GM21717 (cell line): Measurements from ENCODE around the gene PLOD1.
"Not testable (repeated sequence)": the region's sequence is repeated elsewhere in the genome, so short reads cannot be mapped to it uniquely, and the experiment has no call there.

Experiments
- ATAC-seq: cut with Tn5 transposase; IDR thresholded peaks from one replicate; pipeline ENCODE4 v1.9.1; 2021; ENCODE audit warnings: mild to moderate bottlenecking, moderate library complexity; ENCODE audit not compliant: unreplicated experiment

The PLOD1 gene

DNA sequence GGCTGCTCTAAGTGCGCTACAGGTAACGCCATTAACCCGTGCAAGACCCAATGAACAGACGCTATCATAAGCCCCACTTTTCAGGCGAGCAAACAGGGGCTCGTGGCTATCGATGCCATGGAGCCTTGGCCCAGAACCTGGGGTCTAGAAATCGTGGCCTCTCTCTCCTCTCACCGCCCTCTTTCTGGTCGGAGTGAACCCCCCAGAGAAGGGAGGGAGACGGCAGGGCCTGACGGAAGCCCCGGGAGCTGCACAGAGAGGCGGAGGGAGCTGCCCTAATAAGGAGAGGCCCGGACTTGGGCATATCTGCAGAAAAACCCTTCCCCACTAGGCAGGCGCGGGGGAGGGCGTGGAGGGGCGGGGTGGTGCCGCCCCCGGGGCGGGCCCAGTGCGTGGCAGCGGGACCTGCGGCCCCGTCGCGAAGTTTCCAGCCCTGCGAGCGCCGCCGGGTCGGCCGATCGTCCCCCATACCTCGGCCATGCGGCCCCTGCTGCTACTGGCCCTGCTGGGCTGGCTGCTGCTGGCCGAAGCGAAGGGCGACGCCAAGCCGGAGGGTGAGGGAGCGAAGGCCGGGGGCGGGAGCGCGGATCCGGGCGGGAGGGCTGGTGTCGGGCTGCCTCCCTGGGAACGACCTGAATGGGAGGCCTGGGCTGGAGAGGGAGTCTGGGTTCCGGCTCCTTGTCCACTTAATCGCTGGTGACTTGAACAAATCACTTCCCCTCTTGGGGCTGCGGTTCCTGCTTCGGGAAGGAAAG, at the start of gene PLOD1:
PLOD1 (plus strand) TSS at position 416 of the 755 bp plus-strand sequence; CDS start at position 479, 63 bp downstream.
- ATAC-seq: peak; percentile 83

DNA sequence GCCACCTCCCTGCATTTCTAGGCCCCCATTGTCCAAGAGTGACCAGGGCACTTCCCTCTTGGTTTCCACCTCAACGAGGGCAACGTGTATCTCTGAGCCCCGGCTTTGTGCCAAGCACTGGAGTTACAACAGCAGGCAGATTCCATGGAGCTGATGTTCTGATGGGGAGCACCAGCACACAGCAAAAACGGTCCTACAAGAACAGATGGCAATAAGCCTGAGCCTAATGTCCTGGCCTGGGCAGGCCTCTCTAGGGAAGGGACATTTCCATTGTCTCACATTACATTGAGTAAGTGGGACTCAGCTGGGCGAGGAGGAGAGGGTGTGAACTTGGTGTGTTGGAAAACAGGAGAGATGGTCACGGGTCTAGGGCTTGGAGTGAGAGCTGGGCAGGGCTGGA, 48.6 kb upstream of the PLOD1 start:
- no peak for ATAC-seq

GRCh38 chr1:11886986-11887665, 47.4 kb upstream of the PLOD1 start:
- ATAC-seq: no peak

DNA sequence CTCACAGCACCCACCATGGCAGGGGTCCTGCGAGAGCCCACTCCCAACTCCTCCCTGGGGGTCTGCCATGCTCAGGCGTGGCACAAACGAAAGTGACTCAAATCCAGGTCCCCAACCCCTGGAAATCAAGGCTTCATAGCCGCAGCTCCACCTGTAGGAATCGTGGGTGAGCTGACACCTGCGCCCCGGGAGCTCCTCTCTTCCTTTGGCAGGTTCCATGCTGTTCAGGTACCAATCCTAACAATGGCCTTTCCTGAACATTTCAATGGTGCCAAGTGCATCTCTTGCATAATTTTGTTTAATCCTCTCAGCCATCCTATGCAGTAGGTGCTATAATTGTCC, 46.9 kb upstream of the PLOD1 start:
- ATAC-seq: no peak

DNA sequence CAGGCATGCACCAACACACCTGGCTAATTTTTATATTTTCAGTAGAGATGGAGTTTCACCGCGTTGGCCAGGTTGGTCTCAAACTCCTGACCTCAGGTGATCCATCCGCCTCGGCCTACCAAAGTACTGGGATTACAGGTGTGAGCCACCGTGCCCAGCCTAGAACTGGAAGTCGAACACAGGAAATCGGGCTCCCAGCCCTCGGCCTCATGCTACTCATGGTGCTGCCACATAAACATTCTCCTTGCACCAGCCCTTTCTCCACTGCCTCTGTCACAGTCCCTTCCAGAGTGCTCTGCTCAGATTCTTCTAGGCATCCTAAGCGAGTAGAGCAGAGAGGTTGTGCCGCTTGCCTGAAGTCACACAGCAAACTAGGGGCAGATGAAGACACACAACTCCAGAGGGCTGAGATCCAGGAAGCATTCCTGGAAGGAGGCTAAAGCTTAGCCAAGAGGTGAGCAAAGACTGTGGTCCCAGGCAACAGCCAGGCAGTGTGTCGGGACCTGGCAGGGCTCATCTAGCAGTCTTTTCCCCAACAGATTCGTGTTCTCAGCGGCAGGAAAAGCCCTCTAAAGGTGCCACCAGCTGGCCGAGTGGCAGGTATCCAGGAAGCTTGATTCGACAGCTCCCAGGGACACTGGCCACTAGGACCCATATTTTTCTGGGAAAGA, 46.2 kb upstream of the PLOD1 start:
- no peak for ATAC-seq

DNA sequence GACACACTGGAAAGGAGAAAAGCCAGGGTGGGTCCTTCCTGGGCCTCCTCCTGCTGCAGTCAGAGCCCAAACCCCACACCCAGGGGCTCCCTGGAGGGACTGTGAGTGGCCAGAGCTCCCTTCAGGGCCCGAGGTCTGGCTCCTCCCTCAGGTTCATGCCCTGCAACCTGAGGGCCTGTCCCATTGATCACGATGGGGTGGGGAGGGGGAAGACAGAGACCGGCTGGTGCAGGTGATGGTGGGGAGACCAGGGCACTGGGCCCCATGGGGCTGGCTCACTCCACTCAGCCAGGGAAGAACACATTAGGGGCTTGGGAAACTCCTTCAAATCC, 45.7 kb upstream of the PLOD1 start:
- ATAC-seq: no peak

DNA sequence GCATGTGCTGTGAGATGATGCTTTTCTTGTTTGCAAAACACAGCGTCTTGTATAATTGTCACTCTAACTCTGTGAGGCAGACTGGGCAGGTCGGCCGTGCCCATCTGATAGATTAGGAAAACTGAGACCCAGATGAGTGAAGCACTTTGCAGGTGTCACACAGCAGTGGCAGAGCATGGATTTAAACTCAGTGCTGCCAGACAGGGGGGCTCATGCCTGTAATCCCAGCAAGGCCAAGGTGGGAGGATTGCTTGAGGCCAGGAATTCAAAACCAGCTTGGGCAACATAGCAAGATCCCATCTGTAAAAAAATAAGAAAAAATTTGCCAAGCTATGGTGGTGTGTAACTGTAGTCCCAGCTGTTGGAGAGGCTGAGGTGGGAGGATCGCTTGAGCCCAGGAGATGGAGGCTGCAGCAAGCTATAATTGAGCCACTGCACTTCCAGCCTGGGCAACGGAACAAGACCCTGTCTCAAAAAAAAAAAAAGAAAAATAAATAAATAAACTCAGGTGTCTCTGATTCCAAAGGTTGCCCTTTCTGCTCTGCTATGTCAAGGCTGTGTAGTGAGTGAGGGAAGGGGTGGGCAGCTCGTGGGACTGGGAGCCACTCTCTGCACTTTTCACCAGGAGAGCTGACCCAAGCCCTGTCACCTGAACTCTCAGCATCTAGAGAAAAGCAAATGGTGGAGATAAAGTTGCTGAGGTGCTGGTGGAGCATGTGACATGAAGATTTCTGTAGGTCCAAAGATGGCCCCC, 42.9 kb upstream of the PLOD1 start:
- no peak for ATAC-seq

DNA sequence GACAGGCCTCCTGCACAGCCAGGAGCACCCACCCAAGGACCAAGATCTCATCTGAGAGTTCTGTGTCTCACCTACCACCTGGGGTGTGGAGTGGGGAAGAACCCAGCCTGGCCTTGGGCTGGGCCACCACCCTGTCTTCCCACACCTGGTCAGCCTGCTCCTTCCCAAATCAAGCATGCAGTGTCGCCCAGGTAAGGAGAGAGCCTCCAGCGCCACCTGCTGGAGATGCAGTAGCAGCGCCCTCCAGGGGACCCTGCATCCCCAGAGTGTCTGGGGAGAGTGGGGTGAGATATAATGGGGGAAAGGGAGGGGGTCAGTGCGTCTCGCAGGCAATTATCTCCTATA, 40.6 kb upstream of the PLOD1 start:
- ATAC-seq: no peak

GRCh38 chr1:11894501-11894900, 40.0 kb upstream of the PLOD1 start:
- not testable (repeated sequence) for ATAC-seq

DNA sequence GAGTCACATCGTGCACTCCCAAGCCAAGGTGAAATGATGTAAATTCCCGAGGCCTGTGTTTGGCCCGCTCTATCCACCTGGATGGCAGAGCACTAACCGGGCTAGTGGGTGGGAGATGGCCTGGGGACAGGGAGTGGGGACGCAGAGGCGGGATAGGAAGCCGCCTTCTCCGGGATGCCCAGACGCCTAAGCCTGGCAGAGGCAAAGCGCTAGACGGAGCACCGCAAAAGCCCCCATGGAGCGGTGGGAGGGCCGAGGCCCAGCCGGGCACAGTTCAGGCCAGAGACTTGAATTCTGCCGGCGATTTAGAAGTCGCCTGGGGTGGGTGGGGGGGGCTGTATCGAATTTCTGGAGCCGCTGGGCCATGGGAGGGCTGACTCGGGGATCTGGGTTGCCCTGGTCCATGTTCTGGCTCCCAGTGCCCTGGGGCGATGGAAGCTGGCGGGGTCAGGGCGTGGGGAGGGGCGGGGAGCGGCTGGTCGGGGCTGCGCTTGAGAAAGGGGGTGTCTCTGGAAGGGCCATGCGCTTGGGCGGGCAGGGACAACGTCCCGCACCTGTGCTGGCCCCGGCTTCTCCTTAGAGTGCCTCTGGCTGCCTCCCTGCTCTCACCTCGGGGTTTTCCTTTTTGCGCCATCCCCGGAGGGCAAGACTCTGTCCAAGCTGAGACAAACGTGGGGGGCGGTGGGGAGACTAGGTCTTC, 36.3 kb upstream of the PLOD1 start:
- ATAC-seq: no peak

GRCh38 chr1:11898831-11899467, 35.6 kb upstream of the PLOD1 start:
- no peak for ATAC-seq

- ATAC-seq: not testable (repeated sequence)
Measured at GRCh38 chr1:11901446-11901845, 33.1 kb upstream of the PLOD1 start.

DNA sequence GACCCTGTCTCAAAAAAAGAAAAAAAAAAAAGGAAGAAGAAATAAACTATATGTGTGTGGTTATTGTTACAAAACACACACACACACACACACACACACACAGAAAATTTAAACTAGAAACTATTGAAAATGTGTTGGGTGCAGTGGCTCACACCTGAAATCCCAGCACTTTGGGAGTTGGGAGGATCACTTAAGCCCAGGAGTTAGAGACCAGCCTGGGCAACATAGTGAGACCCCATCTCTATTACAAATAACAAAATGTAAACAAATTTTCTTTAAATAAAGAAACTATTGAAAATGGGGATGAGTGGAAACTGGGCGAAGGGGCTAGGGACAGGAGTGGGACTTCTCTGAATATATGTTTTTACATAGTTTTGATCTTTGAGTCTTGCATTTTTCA, 31.3 kb upstream of the PLOD1 start:
- ATAC-seq: no peak

DNA sequence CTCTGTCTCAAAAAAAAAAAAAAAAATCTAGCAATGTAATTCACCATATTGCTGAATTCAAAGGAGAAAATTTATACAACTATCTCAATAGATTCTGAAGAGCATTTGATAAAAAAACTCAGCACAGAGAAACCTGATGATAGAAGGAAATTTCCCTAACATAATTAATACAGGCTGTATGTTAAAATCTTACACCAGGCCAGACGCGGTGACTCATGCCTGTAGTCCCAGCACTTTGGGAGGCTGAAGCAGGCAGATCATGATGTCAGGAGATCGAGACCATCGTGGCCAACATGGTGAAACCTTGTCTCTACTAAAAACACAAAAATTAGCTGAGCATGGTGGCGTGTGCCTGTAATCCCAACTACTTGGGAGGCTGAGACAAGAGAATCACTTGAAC, 30.4 kb upstream of the PLOD1 start:
- not testable (repeated sequence) for ATAC-seq

- ATAC-seq: no peak
Measured at GRCh38 chr1:11904978-11905377, 29.5 kb upstream of the PLOD1 start.

GRCh38 chr1:11906870-11907269, 27.6 kb upstream of the PLOD1 start:
- ATAC-seq: no peak

DNA sequence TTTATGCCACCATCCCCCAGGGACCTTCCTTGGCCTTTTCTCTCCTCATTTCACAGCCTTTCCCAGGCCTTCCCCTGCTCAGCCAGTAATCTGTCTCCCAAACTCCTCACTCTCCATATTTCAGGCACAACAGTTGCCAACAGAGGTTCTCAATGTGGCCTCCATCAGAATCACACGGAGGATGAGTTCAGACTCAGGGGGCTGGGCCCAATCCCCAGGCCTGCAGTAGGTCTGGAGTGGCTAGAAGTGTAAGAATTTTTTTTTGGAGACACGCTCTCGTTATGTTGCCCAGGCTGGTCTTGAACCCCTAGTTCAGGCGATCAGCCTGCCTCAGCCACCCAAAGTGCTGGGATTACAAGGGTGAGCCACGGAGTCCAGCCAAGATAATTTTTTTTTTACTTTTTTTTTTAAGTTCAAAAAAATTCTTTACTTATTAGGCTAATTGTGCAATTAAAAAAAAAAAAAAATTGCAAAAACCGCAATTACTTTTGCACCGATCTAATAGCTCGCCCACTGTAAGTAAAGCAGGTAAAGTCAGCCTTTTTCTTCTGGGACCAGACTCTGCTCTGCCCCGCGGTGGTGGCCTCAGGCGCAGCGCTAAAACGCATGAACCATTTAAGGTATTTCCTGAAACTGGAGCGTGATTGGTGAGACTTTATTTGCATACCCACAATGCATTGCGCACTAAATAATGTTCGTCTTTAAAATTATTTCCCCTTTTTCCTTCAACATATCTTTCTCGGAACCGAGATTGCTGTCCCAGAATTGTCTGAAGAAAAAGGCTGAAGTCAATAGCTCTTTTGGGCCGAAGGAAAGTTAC, 27.0 kb upstream of the PLOD1 start:
- ATAC-seq: peak; percentile 45

GRCh38 chr1:11908095-11908675, 26.3 kb upstream of the PLOD1 start:
- peak; percentile 44 for ATAC-seq

- ATAC-seq: not testable (repeated sequence)
Measured at GRCh38 chr1:11910914-11911228, 23.6 kb upstream of the PLOD1 start.
